NCI-H1417 treated with DMSO at 0.1 percent for 48 hours (cell line): Measurements from ENCODE around the gene LPAR1.

ENCODE experiments used
- DNase-seq: peaks from one replicate; lab custom pipeline; 2025; lab: John Stamatoyannopoulos, UW

LPAR1 gene

DNA sequence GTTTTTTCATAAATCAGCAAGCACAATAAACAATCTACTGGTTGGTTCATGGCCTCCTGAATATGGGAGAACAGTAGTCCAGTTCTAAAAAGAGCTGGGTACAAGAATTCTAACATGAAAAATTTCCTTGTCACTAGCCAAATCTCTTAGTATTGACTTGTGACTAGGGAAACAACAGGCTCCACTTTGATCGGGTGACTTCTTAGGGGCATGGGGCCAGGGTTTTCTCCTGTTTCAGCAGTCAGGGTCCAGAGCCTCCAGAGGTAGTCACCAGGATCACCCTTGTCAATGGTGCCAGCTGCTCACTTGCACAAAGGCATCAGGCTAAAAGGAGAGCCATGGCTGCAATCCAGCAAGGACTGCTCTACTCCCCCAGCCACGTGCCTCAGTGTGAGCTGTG, 38.1 kb downstream of the LPAR1 start:
- DNase-seq: no peak

DNA sequence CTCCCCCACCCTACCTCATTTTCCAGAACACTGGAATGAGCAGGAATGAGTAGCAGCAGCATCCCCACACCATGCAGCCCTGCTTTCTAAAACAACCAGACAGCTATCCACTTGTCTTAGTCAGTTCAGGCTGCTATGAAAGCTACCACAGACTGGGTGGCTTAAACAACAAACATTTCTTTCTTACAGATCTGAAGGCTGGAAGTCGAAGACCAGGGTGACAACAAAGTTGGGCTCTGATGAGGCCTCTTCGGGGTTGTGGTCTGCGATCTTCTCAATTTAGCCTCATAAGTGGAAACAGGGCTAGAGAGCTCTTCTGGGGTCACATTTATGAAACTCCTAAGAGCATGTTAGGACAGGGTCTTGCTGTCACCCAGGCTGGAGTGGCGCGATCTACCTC, 38.9 kb downstream of the LPAR1 start:
- no peak for DNase-seq

DNA sequence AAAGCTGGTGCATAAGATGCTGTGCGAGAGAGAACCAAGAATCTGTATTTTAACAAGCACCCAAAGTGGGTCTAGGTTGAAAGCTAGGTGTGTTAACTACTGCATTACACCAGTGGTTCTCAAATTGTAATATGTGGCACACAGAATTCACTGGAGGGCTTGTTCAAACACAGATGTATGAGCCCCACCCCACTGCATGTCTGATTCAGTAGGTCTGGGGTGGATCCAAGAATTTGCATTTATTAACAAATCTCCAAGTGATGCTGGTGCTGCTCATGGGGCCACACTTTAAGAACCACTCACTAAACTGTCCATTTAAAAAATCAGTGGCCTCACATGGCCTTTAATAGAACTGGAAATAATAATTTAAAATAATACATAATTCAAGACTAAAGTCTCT, 40.4 kb downstream of the LPAR1 start:
- no peak for DNase-seq

GRCh38 chr9:110996436-110997220, 41.6 kb downstream of the LPAR1 start:
- DNase-seq: no peak

DNA sequence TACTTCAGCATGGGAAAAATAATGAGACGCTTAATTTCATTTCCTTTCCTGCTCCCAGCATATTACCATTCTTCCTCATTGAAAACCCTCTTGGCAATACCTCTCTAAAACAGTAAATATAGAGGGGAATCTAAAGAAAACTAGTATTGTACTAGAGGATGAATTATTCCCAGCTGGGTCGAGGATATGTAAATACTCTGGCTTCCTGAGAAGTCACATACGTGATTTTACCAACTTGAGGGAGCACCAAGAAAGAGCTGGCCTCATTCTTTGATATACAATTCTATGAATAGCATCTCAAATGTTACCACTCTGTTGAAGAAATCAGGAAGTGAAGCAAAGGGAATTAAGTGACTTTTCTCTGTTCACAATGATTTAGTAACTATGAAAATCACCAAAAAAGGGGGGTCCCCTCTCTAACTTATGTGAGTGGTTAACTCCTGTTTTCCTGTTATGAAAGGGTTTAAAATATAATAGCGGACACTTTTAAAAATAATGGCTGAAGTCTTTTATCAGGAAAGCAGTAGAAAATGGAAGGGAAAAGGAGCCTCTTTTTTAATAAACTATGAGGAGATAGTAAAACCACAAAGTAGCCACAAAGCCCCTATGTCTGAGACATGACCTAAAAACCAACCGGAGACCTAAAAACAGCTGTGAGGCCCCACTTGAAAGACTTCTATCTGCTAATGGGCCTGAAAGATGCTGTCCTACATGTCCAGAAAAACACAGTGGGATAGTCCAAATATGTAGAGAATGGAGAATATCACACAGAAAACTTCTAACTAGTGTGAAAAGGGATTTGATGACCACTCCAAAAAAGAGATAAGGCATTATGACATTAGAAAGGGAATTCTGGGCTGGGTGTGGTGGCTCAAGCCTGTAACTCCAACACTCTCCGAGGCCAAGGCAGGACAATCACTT, 42.6 kb downstream of the LPAR1 start:
- DNase-seq: no peak

DNA sequence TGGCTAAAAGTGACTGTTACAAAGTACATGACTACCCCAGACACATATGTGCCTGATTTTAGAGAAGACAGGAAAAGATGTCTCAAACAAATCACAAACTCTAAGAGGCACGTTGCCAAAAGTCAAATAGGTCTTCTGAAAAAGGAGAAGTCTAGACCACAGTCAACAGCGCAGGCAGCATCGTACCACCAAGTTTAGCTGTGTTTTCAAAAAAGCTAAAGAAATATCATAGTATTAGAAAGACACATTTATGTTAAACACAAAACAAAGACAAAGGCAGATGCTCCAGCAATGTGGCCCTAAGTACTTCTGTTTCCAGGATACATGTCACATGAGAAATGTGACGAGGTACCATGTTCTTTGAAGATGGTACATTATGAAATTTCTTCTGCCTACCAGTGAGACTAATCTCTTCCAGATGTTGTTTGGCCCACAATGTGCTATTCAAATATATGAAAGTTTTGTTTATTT, 43.5 kb downstream of the LPAR1 start:
- no peak for DNase-seq

DNA sequence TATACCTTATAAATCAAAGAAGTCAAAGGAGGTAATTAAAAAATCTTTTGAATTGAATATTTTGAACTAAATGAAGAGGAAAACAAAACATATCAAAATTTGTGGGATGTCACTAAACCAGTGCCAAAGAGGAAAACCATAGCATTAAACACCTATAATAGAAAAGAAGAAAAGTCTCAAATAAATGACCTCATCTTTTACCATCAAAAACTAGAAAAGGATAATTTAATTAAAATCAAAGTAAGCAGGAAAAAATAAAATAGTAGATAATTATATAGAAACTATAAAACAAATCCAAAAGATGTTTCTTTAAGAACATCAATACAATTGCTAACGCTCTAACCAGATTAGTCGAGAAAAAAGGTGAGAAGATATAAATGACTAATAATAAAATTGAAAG, 47.8 kb downstream of the LPAR1 start:
- DNase-seq: no peak

DNA sequence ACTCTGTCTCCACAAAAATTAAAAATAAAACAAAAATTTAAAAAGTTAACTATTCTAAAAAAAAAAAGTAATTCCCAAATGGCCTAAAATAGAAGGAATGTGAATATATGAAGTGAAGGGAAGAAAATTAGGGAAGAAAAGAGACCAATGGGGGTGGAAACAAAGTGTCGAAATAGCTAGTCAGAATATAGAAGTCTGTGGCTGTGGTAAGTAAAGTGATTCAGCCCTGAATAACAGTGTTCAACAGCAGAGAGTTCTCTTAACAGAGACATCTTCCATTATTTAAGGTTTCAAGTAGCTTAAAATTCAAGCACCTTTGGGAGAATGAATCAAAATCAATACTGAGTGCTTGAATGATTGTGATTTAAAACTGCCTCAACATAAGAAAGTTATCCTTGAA, 51.7 kb downstream of the LPAR1 start:
- DNase-seq: no peak

GRCh38 chr9:110984890-110985437, 53.3 kb downstream of the LPAR1 start:
- no peak for DNase-seq

DNA sequence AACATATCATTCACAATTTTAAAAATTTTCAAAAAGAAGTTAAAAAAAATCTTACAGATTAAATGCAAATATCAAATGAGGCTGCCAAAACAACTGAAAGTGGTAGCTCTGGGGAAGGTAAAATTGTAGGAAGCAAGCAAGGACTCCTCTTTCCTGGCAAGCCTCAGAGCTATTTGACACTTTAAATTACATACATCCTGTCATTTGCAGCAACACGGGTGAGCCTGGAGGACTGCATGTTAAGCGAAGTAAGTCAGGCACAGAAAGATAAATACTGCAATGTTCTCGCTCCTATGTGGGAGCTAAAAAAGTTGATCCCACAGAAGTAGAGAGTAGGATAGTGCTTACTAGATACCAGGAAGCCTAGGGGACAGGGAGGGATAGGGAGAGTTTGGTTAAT, 58.0 kb downstream of the LPAR1 start:
- no peak for DNase-seq

- no peak for DNase-seq
Observed at GRCh38 chr9:110979636-110980035, 58.6 kb downstream of the LPAR1 start.

DNA sequence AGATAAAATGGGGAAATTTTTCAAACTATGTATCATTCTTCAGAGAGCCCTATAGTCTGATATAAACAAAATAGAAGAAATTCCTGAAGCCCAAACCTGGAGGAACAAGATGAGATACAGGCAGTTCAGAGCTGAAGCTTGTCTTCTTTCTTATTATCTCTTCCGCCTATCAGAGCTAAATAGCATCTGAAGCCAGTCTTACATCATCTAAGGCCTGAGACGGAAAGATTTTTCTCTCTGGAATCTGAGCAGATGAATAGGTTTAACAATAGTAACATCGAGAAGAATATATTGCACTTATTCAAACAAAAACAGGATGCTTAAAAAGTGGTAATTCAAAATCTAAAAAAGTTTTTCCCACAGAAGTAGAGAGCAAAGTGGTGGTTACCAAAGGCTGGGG, 59.8 kb downstream of the LPAR1 start:
- no peak for DNase-seq

- DNase-seq: no peak
Observed at GRCh38 chr9:110977259-110977709, 61.0 kb downstream of the LPAR1 start.

DNA sequence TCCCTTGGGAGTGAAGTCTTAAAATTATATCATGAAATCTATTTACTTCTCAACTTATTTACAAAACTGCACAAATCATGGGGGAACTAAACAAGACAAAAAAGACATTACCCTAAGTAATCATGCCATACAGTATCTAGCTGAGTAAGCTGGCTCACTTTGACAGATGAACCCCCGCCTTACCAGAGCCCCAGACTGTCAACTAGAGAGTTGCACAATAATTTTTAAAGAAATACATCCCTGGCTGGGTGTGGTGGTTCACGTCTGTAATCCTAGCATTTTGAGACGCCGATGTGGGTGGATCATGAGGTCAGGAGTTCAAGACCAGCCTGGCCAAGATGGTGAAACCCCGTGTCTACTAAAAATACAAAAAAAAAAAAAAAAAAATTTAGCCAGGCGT, 62.3 kb downstream of the LPAR1 start:
- no peak for DNase-seq

DNA sequence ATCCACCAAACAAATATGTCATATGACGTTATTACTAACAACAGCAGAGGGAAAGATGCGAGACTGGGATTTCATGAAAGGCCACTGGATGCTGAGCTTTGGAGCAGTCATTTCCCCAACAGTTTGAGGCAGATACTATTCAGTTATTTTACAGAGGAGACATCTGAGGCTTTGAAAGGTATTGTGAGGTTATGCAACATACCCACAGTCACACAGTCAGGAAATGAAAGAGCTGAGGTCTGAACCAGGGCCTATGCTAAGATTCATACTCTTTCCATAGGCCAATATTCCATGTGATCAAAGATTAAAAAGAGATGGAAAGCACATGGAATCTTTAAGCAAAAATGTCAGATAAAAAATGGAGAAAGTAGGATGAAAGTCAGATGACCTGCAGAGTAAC, 63.0 kb downstream of the LPAR1 start:
- DNase-seq: no peak

- no peak for DNase-seq
Observed at GRCh38 chr9:110971705-110972104, 66.6 kb downstream of the LPAR1 start.

DNA sequence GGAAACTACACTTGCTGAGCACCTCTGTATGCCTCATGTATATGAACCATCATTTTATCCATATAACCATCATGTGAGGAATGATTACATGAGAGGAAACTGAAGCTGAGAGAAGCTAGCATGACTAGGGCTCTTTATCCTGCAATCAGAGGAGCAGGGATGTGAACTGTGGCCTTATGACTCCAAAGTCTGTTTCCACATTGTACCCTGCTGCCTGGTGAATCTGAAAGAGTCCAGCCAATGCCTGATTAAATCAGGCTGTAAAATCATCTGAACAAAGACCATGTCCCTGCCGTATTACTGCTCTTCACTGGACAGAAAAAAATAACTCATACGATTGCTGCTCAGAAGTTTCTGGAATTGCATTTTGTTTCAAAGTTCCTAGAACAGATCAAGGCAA, 67.0 kb downstream of the LPAR1 start:
- DNase-seq: no peak

DNA sequence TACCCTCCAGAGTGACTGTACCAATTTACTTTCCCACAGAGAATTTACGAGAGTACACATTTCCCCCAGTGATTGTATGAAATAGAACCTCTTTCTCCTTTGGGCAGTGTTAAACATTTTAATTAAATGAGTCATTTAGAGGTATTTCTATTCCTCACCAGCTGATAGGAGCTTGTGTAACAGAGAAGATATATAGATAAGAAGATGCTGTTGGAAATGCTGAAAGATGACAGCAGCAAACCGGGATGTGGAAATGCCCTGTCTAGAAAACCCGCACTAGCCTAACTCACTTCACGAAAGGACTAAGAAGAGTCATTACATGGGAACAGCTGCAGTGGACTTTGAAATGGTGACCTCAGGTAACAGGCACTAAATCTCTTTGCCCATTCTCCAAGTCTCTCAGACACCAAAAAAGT, 68.3 kb downstream of the LPAR1 start:
- DNase-seq: no peak

DNA sequence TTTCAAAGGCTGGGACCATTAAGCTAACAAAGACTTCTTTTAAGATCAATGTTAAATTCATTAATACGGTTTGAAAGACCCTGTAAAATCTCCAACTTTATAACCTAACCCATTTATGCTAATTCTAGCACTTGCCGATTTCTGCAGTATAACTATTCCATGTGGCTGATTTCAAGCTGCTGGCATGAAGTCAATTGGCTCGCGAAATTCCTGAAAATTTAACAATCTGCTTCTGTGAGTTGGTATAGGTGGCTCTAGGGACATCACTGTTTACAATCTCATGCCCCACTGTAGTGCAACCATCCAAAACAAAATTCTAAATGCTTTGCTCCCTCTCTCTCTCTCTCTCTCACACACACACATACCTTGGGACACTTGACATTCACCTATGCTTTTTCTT, 70.2 kb downstream of the LPAR1 start:
- no peak for DNase-seq

DNA sequence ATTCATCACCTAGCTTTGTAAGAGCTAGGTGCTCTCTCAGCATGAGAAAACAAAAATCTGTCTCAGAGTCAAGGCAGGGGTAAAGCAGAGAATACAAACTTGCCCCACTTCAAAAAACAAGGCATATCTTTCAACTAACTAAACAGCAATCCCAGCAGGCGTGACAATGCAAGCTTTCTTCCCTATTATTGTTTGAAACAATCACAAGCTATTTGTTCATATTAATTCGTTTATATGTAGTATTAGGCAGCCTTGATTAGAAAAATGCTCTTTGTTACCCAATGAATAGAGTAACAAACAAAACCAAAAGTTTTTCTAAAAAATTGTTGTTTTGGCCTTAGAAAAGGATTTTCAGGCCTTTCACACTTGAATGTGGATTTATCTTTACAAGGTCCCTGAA, 71.1 kb downstream of the LPAR1 start:
- no peak for DNase-seq

DNA sequence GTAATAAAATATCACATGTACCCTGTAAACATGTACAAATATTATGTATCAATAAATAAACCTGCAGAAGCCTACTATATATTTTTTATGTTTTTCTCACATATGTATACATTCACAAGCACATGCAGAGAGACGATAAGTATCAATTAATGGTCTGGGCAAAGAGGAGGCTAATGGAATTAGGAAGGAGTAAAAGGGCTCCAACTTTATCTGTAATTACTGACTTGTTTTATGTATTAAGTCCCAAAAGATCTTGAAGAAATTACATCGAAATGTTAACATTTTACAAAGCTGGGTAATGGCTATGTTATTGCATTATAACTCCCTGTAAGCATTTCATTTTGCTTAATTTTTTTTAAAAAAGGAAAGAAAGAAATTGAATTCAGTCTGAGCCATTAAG, 78.0 kb downstream of the LPAR1 start:
- DNase-seq: no peak

- no peak for DNase-seq
Observed at GRCh38 chr9:110958847-110959246, 79.4 kb downstream of the LPAR1 start.

DNA sequence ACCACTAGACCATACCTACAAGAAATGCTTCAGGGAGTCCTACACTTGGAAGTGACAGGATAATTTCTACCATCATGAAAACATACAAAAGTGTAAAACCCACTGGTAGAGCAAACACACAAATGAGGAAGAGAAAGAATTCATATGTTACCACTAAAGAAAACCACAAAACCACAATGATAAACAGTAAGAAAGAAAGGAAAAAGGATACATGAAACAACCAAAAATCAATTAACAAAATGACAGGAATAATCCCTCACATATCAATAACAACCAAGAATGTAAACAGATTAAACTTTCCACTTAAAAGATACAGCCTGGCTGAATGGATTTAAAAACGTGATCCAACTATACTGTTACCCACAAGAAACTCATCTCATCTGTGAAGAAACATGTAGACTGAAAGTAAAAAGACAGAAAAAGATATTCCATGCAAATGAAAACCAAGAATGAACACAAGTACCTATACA, 83.4 kb downstream of the LPAR1 start:
- no peak for DNase-seq
